Fibroblast of peridontal ligament (primary cell): ENCODE results near the gene ZSCAN10.
A peak's percentile ranks its signal among the peaks of the same experiment; 100 is the strongest.

Source experiments
- DNase-seq: peaks from one replicate; pipeline ENCODE4 v3.0.0-alpha.2; 2010; ENCODE audit errors: extremely low read depth

The ZSCAN10 gene

GRCh38 chr16:3112058-3112880 is 13.2 kb upstream of the ZSCAN10 start, which contains the start of gene ZNF205:
Gene ZNF205 (plus strand): TSS chr16:3112586. CDS start chr16:3113431, 845 bp downstream.
- DNase-seq = peak; percentile 67

- DNase-seq = peak; percentile 66
Measured at GRCh38 chr16:3106205-3106928, 7.3 kb upstream of the ZSCAN10 start.

- no peak for DNase-seq
Measured at GRCh38 chr16:3101841-3102470, 2.9 kb upstream of the ZSCAN10 start.

GRCh38 chr16:3101018-3101840 is 2.1 kb upstream of the ZSCAN10 start:
- peak; percentile 35 for DNase-seq

GRCh38 chr16:3099732-3100499 is 822 bp upstream of the ZSCAN10 start:
- DNase-seq = peak; percentile 62

GRCh38 chr16:3099395-3099731 is 269 bp upstream of the ZSCAN10 start:
- no peak for DNase-seq

- no peak for DNase-seq
Measured at GRCh38 chr16:3097266-3097665, 1.8 kb downstream of the ZSCAN10 start.

GRCh38 chr16:3096362-3096761 is 2.7 kb downstream of the ZSCAN10 start:
- no peak for DNase-seq

- DNase-seq = no peak
Measured at GRCh38 chr16:3095869-3096268, 3.2 kb downstream of the ZSCAN10 start.

- peak; percentile 38 for DNase-seq
Measured at GRCh38 chr16:3094289-3095027, 4.6 kb downstream of the ZSCAN10 start.

GRCh38 chr16:3092501-3092941 is 6.6 kb downstream of the ZSCAN10 start:
- no peak for DNase-seq

- no peak for DNase-seq
Measured at GRCh38 chr16:3091551-3091950, 7.5 kb downstream of the ZSCAN10 start.

GRCh38 chr16:3089717-3090592 is 9.1 kb downstream of the ZSCAN10 start:
- DNase-seq = no peak

GRCh38 chr16:3088925-3089716 is 10.0 kb downstream of the ZSCAN10 start:
- no peak for DNase-seq

- no peak for DNase-seq
Measured at GRCh38 chr16:3088450-3088849, 10.6 kb downstream of the ZSCAN10 start.

GRCh38 chr16:3087243-3088235 is 11.6 kb downstream of the ZSCAN10 start:
- no peak for DNase-seq

- DNase-seq = no peak
Measured at GRCh38 chr16:3086596-3087242, 12.4 kb downstream of the ZSCAN10 start.
